Endothelial cell of umbilical vein (primary cell): Measurements from ENCODE around the gene LENEP. TPM values are rescaled to one million over a fixed set of nuclear protein-coding genes. Genes with fewer than 3 reads are reported as not detected.

Experiments
- BruUV-seq: library from RNA; stranded (reverse); fragments of 400-500 nt; replicated peaks from 2 replicates; lab custom pipeline; 2021; lab: Mats Ljungman, UMichigan
- CTCF ChIA-PET: fragments of 300-600, 350-600 bp; sonication (Branson Sonifier 250); formaldehyde crosslinking; loops from one replicate; lab custom pipeline; 2021; ENCODE audit warnings: antibody characterized with exemption, inconsistent platforms; lab: Charles Lee
- POLR2A ChIA-PET: fragments of 300-600, 350-600 bp; sonication (Branson Sonifier 250); formaldehyde crosslinking; loops from one replicate; lab custom pipeline; 2021; ENCODE audit warnings: antibody characterized with exemption, inconsistent platforms; lab: Charles Lee
- DNase-seq: peaks from one replicate; pipeline ENCODE4 v3.0.0-alpha.2; 2011; ENCODE audit warnings: low read depth, low spot score
- FAIRE-seq: peaks from 2 replicates; lab custom pipeline; 2011; peaks lifted over from hg19 to GRCh38; lab: Jason Lieb, UNC
- H2AFZ ChIP-seq: 2 replicates; pipeline ENCODE4 v1.6.0; 2012; ENCODE audit warnings: low read depth, low read length, control low read depth, inconsistent platforms
- H3K27ac ChIP-seq: 2 replicates; pipeline ENCODE4 v1.5.1; 2011; ENCODE audit warnings: low read depth, mild to moderate bottlenecking, control low read depth, low read length, moderate library complexity; ENCODE audit not compliant: insufficient read depth
- H3K27me3 ChIP-seq, 2 experiments: 2 replicates each; pipeline versions ENCODE4 v1.6.0 to v1.6.1; 2011; ENCODE audit warnings: low read length in 2 of 2, mixed read lengths in 1 of 2; ENCODE audit not compliant: control insufficient read depth in 2 of 2, insufficient read depth in 2 of 2
- H3K36me3 ChIP-seq, 2 experiments: 2 replicates in 1 of 2; 3 replicates in 1 of 2; pipeline ENCODE4 v1.5.1; 2011; ENCODE audit warnings: low read length in 2 of 2, mild to moderate bottlenecking in 1 of 2, moderate library complexity in 1 of 2; ENCODE audit not compliant: control insufficient read depth in 2 of 2, insufficient read depth in 2 of 2; ENCODE audit errors: extremely low read depth in 1 of 2
- H3K4me1 ChIP-seq: 3 replicates; pipeline ENCODE4 v1.5.1; 2011; ENCODE audit warnings: mild to moderate bottlenecking, low read length; ENCODE audit not compliant: control insufficient read depth, insufficient read depth; ENCODE audit errors: extremely low read depth
- H3K4me2 ChIP-seq: 2 replicates; pipeline ENCODE4 v1.6.1; 2011; ENCODE audit warnings: low read length, control low read depth, mixed read lengths; ENCODE audit not compliant: insufficient read depth
- H3K4me3 ChIP-seq, 3 experiments: fragments of 200-600 bp in 1 of 3; sonication (generic), shearing (Covaris generic) in 1 of 3; replicated peaks in 1 of 3; 2 replicates each; pipeline ENCODE4 v1.5.1; 2011 to 2016; ENCODE audit warnings: control low read depth in 3 of 3, low read length in 3 of 3, mild to moderate bottlenecking in 2 of 3, inconsistent platforms in 1 of 3, low read depth in 1 of 3, moderate library complexity in 1 of 3; ENCODE audit not compliant: insufficient read depth in 1 of 3
- H3K79me2 ChIP-seq: 2 replicates; pipeline ENCODE4 v1.6.0; 2012; ENCODE audit warnings: low read length, inconsistent platforms; ENCODE audit not compliant: control insufficient read depth, insufficient read depth
- H3K9ac ChIP-seq: replicated peaks from 2 replicates; pipeline ENCODE3; 2011; ENCODE audit warnings: low read length, control low read depth; ENCODE audit not compliant: insufficient read depth; ENCODE audit errors: extremely low read depth
- H3K9me1 ChIP-seq: replicated peaks from 3 replicates; pipeline ENCODE4 v1.6.0; 2011; ENCODE audit warnings: mild to moderate bottlenecking, low read length; ENCODE audit not compliant: control insufficient read depth, insufficient read depth; ENCODE audit errors: extremely low read depth
- H3K9me3 ChIP-seq: replicated peaks from 2 replicates; pipeline ENCODE4 v1.5.1; 2012; ENCODE audit warnings: low read length, inconsistent platforms; ENCODE audit not compliant: control insufficient read depth, insufficient read depth
- H4K20me1 ChIP-seq: replicated peaks from 2 replicates; pipeline ENCODE3; 2011; ENCODE audit warnings: mild to moderate bottlenecking, low read length; ENCODE audit not compliant: control insufficient read depth, insufficient read depth; ENCODE audit errors: extremely low read depth
- CTCF ChIP-seq, 2 donors: IDR thresholded peaks; 1 replicate in 1 of 2; 2 replicates in 1 of 2; pipeline ENCODE4 v1.5.1; 2011; ENCODE audit warnings: low read length in 2 of 2, mild to moderate bottlenecking in 2 of 2, moderate library complexity in 2 of 2, control low read depth in 1 of 2, inconsistent platforms in 1 of 2, low read depth in 1 of 2; ENCODE audit not compliant: insufficient read depth in 1 of 2; ENCODE audit errors: extremely low read depth in 1 of 2
- GATA2 ChIP-seq: IDR thresholded peaks from 2 replicates; pipeline ENCODE4 v1.7.0; 2011; ENCODE audit warnings: low read depth, mild to moderate bottlenecking, moderate library complexity, mixed read lengths, low read length; ENCODE audit not compliant: insufficient read length, insufficient read depth
- MYC ChIP-seq: IDR thresholded peaks from one replicate; pipeline ENCODE4 v1.6.1; 2011; ENCODE audit warnings: mild to moderate bottlenecking, low read depth, low read length
- POLR2AphosphoS5 ChIP-seq: IDR thresholded peaks from 2 replicates; pipeline ENCODE4 v1.6.1; 2012; ENCODE audit warnings: low read depth, mild to moderate bottlenecking, control low read depth, low read length, moderate library complexity; ENCODE audit not compliant: insufficient read depth
- dilution Hi-C: fragments of 300-500 bp; cut with MboI; formaldehyde crosslinking; loops from one replicate; pipeline ENCODE4 v1.15.0; 2019; ENCODE audit warnings: low sequenced_read_pairs; ENCODE audit not compliant: extremely low pct_ligation_motif_present
- intact Hi-C: fragments of 100-400 bp; cut with micrococcal nuclease; formaldehyde crosslinking; loops from one replicate; pipeline ENCODE4 v1.10.0; 2022
- polyA plus RNA-seq, 4 experiments: library from polyadenylated mRNA; depleted of rRNA in 3 of 4; stranded (reverse) in 3 of 4; unstranded in 1 of 4; fragments of >200 nt; gene quantifications; 2 replicates each; pipeline versions ENCODE4 v1.2.1 to v1.2.3, GENCODE V29; 2011 to 2012; ENCODE audit warnings: missing spikeins in 1 of 4
- total RNA-seq: library from RNA; stranded (reverse); gene quantifications from 2 replicates; pipeline ENCODE4 v1.2.3, GENCODE V29; 2021

LENEP gene
- total and polyA plus RNA-seq, 2 donors (not counting 3 experiments of a cell fraction or from before 2014, with no cell fraction given) = 0.64 TPM; not detected in 1

GRCh38 chr1:155029513-155030242 is 36.3 kb downstream of the LENEP start:
- Histone ChIP-seq H3K9me3 (no peaks in the 10 kb centered on the region), H3K27me3 (no peaks in the 10 kb centered on the region), H2AFZ (no peak overlapping the region), H3K36me3 (no peaks in the 10 kb centered on the region), H3K4me3 (no peak overlapping the region), H4K20me1 (no peaks in the 10 kb centered on the region), H3K4me1 (no peaks in the 10 kb centered on the region), H3K9me1 (no peaks in the 10 kb centered on the region), H3K79me2 (no peaks in the 10 kb centered on the region), H3K4me2 (no peak overlapping the region), H3K9ac (no peak overlapping the region), H3K27ac (no peak overlapping the region)
- TF ChIP-seq MYC = no peak
- TF ChIP-seq CTCF (IDR thresholded peaks at IDR 0.05; ENCODE audit: extremely low read depth in 1 of 2, insufficient read depth in 1 of 2, low read depth in 1 of 2, low read length in 2 of 2) = no peak
- no peak for TF ChIP-seq GATA2
- CTCF ChIA-PET = interaction anchor here (2.2 to 4.2 kb wide), 2 partner anchors 12 to 15 kb away, joined by 4 to 11 read pairs; no protein-coding TSS in a partner anchor
- intact Hi-C loops (no loop called here), dilution Hi-C loops (no loop called here)
- BruUV-seq = no TSS peak
- DNase-seq (no peak), FAIRE-seq (no peak)
- POLR2A ChIA-PET = no interaction called here

DNA sequence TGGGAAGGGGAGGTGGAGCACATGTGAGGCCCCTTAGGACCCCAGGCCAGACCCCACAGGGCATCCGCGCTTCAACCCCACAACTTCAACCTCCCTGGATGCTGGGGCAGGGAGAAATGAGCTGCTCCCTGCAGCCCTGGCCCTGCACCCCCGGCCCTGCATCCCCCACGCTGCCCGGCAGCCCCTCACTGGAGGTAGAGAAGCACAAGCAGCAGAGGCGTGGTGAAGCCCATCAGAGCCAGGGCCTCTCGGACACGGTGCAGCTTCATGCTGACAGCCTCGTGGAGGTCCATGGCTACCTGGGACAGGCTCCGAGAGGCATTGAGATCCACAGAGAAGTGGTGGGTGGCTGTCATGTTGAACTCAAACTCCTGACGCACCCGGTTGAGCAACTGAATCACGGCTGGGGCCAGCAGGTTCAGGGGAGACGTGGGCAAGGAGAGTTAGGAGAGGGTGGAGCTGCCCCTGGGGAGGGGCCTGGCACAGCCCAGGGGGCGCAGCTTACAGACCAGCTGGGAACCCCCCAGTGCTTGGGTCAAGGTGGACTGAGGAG is 36.9 kb downstream of the LENEP start:
- Histone ChIP-seq H3K27ac (no peak overlapping the region), H3K9ac (no peak overlapping the region), H2AFZ (no peak overlapping the region), H3K27me3 (no peaks in the 10 kb centered on the region), H3K4me1 (no peaks in the 10 kb centered on the region), H3K4me3 (no peak overlapping the region), H3K79me2 (no peaks in the 10 kb centered on the region), H3K9me3 (no peaks in the 10 kb centered on the region), H4K20me1 (no peaks in the 10 kb centered on the region), H3K9me1 (no peaks in the 10 kb centered on the region), H3K36me3 (no peaks in the 10 kb centered on the region), H3K4me2 (no peak overlapping the region)
- DNase-seq (no peak), FAIRE-seq (no peak)
- intact Hi-C loops (no loop called here), dilution Hi-C loops (no loop called here)
- ChIA-PET CTCF (interaction anchor here (0.7 to 4.2 kb wide), 3 partner anchors 13 to 38 kb away, joined by 3 to 11 read pairs (median 4); no protein-coding TSS in a partner anchor), POLR2A (no interaction called here)
- BruUV-seq = no TSS peak
- TF ChIP-seq MYC (no peak), POLR2AphosphoS5 (no peak)
